Ecto neural progenitor cell (in vitro differentiated cells): ENCODE results near the gene SERPINA6.
A peak's percentile ranks its signal among the peaks of the same experiment; 100 is the strongest.
"Not testable (repeated sequence)": the region's sequence is repeated elsewhere in the genome, so short reads cannot be mapped to it uniquely, and the experiment has no call there.

Experiments
- DNase-seq: peaks from one replicate; pipeline ENCODE4 v3.0.0-alpha.2; 2018; ENCODE audit warnings: low spot score

SERPINA6 gene

DNA sequence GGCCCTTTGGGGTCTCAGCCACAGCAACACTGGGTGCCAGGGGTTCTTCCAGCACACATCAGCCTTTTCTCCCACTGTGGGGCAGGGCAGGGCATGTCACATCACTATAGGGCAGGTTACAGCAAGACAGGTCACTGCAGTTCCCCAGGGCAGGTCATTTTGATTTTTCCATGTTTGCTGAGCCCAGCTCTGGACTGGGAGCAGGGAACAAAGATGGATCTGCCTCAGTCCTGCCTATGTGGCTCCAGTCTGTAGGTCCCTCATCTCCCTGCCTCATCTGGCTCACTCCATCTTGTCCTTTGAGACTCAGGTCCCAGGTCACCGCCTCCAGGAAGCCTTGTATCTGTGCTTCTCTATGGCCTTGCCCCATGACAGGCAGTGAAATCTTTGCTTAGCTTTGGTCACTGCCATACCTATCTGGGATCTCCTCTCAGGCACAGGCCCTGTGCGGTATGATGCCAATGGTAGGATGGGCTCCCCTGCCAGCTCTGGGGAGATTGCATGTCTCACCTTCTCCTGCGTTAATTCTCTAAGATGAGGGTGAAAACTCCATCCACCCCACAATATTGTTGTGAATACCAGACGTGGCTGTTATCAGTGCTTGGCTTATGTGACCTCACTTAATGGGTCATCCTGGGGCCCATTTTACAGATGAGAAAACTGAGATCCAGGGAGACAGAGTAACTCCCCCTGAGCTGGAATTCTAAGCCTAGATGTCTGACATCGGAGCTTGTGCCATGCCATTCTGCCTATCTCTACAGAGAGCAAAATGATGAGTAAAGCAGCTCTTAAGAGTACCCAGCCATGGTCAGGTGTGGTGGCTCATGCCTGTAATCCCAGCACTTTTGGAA lies 1.5 kb downstream of the SERPINA6 start:
- no peak for DNase-seq

DNA sequence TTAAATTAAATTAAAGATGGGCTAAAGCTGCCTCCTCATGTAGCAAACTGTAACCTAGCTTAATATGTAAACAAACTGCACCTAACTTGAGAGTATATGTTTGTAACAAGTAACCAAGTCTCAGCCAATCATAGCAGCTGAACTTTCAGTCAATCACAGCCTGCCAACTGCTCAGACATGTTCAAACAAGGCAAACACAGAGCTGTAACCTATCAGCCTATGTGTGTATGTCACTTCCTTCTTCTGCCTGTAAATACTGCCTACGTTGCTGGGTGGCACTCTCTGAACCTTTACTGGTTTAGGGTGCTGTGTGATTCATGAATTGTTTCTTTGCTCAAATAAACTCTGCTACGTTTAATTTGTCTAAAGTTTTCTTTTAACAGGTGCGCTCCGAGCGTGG lies 2.9 kb downstream of the SERPINA6 start:
- no peak for DNase-seq

DNA sequence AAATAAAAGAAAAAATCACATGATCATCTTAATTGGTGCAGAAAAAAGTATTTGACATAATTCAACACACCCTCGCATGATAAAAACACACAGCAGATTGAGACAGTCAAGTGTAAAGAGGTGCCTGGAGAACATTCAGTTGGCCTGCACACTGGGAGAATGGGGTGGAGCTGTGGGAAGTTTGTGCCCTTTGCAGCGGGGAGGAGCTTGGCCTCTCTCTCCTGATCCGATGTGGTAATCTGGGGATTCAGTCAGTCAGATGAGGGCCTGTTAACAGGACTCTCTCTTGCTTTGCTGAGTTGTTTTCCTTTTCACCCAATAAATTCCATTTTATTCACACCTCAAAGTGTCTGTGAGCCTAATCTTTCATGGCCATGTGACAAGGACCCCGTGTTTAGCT lies 5.9 kb downstream of the SERPINA6 start:
- no peak for DNase-seq

DNA sequence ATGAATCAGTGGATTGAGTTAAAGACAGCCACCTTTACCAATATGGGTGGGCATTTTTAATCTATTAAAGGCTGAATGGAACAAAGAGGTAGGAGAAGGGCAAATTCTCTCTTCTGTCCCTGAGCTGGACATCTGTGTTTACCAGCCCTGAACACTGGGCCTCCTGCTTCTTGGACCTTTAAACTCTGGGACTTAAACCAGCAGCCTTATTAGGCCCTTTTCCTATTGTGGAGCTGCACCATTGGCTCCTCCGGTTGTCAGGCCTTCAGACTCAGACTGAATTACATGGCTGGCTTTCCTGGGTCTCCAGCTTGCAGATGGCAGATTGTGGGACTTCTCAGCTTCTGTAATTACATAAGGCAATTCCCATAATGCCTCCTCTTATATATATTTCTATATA lies 6.4 kb downstream of the SERPINA6 start:
- DNase-seq: no peak

DNA sequence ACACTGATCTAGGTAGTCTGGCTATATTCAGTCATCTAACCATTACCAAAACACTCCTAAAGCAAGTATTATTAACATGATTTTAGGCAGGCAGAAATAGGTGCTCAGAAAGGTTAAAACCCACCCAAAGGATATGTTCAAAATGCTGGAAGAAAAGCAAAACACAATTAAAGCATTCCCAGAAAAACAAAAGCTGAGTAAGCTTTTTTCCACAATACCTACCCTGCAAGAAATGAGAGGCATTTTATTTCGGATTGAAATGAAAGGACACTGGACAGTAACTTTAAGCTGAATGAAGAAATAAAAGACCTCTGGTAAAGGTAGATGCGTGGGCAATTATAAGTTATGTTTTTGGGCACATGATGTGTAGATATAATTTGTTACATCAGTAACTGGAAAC lies 8.2 kb downstream of the SERPINA6 start:
- DNase-seq: no peak

DNA sequence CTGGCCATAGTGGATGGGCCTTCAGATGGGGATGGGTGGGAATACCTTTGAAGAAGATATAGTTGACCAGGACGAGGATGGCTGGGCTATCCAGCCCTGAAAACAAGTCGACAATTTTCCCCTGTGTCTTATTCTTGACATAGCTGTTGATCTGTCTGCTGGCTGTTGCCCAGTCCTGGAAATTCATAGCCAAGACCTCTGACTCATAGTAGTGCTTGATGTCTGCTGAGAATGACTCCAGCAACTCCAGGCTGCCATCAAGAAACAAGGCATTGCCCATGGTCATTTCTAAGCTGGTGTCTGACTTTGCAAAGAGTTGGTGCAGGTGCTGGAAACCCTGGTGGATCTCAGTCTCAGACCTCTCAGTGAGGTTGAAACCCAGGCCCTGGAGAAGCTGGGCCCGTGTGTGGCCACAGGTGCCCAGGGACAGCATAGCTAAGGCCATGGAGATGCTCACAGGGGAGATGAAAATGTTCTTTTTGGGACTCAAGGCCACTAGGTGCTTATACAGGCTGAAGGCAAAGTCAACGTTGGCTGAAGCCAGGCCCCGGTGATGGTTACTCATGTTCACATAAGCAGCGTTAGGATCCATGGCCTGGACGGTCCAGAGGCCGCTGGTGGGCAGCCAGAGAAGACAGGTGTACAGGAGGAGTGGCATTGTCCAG lies 9.0 kb downstream of the SERPINA6 start:
- DNase-seq: no peak

DNA sequence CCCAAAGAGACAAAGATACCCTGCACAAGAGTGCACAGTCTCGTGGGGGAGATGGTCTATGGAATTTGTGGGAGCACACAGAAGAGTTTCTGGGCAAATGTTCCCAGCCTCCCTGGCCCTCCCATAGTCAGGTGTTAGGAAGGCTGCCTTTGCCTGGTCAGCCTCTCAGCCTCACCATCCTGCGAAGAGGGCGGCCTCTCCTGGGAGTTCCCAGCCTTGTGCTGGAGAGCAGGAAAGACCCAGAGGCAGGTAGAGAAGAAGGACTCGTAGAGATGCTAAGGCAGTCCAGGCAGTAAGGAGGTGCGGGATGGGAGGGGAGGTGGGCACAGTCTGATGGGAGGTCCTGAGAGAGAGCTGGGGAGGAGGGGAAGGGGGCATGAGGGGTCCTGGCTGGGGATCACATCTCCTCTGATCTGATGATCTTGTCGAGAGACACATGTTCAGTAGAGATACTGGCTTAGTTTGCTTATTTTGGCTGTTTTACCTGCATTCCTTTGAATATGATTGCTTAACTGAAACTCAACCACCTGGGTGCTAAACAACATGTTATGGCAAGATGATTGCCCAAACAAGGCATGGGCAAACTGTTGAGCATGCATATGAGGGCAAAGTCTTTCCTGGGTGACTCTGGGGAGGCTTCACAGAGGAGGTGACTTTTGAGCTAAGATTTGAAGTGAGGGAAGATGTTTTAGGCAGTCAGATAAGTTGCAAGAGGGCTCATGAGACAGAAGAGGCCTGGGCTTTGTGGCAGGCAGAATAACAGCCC lies 10.5 kb downstream of the SERPINA6 start:
- DNase-seq: no peak

DNA sequence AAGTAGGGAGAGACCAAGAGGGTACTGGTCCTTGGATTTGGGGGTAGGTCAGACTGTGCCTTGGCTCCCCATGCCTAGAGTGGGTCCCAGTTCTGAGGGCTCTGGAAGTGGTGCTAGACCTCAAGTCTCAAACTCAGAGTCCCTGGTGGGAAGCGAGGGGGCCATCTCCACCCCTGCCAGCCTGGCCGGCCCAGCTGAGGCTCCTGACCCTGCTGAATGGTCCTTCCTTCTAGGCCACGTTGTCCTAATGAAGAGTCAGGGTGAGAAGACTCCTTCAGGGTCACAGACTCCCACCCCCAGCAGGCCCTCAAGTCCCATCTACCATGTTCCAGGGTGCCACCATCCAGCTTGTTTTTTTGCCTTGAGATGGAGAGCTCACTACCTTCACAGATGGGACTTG lies 12.9 kb downstream of the SERPINA6 start:
- DNase-seq: no peak

DNA sequence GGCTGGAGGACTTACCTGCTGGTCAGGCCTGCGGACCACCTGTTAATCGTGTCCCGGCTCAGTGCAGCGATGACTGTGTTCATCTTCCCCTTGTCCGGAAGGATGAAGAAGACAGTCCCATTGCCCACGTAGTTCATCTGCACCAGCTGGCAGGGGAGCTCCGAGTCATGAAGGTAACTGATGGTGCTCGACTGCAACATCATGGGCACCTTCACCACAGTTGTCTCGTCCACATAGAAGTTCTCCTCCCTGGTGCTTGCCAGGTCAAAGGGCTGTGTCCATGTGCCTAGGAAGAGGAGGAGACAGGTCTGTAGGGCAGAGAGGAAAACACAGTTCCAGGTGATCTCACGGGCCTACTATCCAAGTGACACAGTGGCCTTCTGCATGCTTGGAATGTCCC lies 13.4 kb downstream of the SERPINA6 start:
- no peak for DNase-seq

DNA sequence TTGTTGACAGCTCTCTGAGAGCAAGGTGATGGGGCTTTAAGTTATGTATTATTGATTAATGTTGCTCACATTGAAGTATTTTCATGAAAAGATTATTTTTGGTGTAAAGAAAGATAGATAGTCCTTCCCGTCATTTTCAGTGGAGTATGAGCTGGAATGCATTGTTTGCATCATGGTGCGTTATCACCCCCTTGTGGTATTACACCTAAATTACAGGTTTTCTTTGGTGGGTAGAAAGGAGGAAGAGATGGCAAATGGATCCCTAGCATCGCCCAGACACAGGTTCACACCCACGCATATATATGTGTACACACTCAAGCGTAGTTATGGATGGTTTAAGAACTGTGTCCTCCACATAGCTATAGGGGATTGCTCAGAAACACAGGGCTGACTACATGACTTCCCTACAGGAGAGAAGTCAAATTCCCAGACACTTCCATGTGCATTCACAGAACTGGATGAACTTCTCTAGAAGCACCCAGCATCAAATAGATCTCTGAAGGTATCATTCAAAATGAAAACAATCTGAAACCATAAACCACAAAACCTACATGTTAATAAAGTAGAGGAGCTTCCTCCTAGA lies 15.6 kb downstream of the SERPINA6 start:
- peak; percentile 32 for DNase-seq

DNA sequence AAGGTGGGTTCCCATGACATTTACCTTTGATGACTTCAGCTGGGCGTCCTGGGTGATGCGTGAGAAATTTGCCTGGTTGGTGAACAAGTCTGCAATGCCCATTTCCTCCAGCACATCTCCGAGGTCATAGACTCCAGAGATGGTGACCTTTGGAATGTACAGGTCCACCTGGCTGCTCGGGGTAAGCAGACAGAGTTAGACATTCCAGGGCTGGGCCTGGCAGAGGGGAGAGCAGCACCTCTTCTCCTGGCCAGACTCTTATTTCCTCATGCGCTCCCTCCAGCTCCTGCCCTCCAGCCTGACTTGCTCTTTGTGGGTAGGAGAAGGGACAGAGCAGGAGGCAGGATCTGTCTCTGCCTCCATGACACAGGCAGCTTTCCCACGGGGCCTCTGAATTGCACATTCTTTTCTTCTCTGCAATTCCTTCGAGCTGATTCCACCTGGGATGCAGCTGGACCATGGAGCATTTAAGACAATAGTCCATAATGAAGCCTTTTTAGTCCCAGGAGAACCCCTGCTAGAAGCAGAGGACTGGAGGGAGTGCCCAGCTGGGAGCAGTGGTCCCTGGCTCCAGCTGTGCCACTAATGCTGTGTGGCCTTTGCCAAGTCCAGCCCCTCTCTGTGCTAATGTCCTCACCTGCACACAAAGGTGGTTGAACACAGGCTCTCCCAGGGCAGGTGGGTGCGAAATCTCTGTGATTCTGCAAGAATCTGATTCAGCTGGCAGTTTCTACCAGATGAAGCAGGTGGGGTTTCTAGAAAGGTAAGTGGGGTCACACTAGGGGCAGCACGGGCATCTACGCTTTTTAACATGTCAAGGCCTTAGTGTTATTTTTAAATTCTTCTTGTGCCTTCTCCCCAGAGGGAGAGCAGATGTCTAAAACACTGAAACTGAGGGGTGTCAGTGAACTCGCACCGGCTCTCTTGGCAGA lies 16.8 kb downstream of the SERPINA6 start:
- DNase-seq: peak; percentile 29

DNA sequence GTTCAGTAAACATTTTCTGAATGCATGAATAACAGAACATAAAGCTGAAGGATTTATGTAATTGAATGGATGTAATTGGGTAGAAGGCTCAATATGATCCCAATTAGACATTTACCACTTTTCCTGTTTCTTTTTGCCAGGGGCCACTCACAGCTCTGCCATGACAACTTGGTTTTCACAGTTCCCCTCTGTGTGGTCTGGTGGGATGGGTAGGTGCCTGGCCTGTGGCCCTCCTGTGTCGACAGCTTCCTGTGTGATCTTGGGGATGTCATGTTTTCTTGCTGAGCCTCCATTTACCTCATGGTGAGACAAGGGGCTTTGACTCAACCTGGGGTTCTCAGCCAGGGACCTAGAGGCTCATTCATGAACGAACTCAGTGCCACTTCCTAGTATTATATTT lies 17.5 kb downstream of the SERPINA6 start:
- DNase-seq: peak; percentile 15

DNA sequence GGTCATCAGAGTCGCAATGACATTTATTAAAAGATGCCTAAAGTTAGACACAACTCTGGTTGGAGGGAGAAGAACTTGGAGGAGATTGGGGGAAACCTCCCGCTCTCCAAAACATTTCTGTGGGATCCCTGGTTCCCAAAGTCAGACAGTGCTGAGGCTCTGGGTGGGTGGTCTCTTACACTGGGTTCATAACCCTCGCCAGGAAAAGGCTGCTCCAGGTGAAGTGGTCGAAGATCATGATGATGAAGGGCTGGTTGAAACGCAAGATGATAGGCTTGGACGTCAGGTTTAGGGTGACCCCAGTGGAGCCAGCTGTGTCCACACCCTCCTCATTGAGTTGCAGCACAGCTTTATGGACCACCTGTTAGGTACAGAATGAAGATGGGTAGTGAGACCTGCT lies 18.9 kb downstream of the SERPINA6 start:
- DNase-seq: peak; percentile 14

DNA sequence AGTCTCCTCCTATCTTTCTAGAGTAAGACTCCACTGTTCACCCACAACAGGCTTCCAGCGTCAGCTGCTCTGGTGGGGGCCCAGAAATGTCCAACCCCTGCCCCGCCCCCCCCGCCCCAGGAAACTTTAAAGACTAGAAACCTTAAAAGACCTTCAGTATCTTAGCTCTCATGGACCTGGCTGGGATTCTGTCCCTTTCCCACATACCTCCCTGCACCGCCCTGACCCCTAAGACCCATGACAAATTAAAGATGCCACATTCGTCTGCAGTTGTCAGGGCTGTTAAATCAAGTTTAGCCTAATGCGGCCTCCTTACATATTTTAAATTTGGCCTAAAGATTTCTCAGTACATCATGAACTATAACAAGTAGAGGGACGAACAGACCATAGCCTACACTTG lies 20.0 kb downstream of the SERPINA6 start:
- DNase-seq: peak; percentile 30

DNA sequence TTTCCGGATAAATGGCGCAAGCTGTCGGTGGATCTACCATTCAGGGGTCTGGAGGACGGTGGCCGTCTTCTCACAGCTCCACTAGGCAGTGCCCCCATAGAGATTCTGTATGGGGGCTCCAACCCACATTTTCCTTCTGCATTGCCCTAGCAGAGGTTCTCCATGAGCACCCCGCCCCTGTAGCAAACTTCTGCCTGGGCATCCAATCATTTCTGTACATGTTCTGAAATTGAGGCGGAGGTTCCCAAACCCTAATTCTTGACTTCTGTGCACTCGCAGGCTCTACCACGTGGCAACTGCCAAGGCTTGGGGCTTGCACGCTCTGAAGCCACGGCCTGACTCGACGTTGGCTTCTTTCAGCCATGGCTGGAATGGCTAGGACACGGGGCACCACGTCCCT lies 25.0 kb downstream of the SERPINA6 start:
- DNase-seq: no peak

DNA sequence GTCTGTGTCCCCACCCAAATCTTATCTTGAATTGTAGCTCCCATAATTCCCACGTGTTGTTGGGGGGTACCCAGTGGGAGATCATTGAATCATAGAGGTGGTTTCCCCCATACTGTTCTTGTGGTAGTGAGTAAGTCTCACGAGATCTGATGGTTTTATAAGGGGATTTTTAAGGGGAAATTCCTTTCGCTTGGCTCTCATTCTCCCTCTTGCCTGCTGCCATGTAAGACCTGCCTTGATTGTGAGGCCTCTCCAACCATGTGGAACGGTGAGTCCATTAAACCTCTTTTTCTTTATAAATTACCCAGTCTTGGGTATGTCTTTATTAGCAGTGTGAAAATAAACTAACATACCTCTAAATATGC lies 27.0 kb downstream of the SERPINA6 start:
- DNase-seq: not testable (repeated sequence)

DNA sequence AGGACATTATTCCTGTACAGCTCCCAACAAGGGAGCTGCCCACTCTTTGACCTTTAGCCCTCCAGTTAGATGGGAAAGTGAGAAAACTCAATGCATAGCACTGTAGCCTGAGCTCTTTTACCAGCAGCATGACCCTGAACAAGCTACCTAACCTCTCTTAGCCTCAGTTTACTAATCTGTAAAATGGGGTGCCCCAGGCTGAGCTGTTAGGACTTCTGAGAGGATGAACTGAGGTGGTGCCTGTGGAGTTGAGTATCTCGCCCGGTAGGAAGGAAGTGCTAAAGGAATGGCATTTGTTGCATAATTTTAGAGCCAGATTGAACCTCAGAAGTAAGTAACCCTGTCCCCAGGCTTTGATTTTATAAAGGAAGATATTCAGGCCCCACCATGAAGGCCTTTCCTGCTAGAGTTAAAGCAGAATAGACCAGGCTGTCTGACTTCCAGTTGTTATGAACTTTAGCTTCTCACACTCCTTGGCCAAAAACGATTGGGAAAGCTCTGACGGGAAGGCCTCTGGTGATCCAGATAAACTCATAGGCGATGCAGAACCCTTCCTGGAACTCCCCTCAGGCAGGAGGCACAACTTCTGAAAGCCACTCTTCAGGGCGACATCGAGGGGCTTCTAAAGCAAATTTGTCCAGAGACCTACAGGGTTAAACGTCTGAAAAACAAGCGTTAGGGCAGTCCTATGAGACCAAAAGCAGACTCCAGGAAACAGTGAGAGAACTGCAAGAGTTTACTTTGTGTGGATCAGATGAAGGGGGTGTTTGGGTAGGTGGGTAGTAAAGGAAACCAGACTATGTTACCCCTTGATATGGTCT lies 27.6 kb downstream of the SERPINA6 start:
- no peak for DNase-seq

DNA sequence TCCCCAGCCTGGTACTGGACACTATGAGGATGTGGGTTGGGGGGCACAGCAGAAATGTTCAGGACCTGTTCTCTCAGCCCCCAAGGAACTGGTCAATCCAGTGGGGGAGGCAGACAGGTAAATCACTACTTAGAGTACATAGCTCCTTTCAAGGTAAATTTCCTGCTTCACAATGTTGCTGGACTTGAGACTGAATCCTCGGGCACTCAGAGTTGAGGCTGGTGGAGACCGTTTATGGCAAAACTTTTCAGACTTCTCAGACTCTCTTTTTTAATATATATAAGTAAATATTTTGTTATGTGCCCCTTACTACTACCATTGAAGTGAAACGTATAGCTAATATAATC lies 29.6 kb downstream of the SERPINA6 start:
- no peak for DNase-seq

DNA sequence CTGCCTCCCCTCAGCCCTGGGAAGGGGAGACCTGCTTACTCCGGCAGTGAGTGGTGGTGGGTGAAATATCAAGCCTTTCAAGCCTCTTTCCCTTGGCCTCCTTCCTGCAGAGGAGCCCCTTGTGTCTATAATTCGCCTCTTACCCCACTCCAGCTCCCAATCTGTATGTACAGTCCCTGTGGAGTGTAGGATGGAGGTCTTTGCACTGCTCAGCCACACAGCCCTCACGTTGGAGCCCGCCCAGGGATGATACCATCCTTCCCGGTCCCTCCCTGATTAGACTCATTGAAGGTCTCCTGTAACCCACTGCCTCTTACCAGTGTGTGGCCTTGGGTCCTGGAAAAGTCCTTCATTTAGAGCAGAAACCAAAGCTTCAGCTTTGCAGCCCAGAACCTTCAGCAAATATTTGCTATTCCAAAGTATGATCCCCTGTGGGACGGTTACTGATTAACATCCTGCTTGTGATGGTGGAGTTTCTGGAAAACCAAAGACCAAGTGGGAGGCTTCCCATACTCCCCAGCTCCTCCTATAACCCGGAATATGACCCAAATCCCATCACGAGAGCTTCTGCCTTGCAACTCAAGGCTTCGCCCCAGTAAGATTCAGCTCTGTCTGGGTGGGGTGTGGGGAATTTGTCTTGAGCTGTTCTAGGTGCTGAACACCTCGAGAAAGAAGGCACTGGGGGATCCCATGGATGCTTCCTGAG lies 30.1 kb downstream of the SERPINA6 start, which contains the start of gene SERPINA10:
Gene SERPINA10 (minus strand): TSS at position 397 of the 706 bp plus-strand sequence. CDS start 2,675 bp downstream, outside the sequence.
- DNase-seq: no peak

DNA sequence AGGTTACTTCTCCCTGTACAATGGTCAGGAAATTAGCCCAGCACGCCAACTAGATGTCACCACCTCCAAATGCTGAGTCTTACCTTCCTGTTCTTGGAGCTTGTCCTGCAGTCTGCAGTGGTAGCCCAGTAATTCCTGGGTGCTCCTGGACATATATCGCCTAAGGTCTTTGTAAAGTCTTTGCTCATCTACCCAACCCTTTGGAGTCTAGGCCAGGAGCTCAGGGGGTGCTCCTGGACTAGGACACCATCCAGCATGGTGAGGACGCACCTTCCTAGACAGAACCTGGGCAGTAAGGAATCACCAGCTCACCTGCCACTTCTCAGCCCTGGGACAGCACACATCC lies 30.6 kb downstream of the SERPINA6 start:
- no peak for DNase-seq
